AG10803 (cell line): ENCODE results near the gene TMEM132C.

ENCODE experiments used
- DNase-seq: peaks from one replicate; pipeline ENCODE4 v3.0.0; 2010; ENCODE audit warnings: low read depth
- H3K4me3 ChIP-seq: 2 replicates; pipeline ENCODE4 v1.5.1; 2011; ENCODE audit warnings: mild to moderate bottlenecking, low read length, control low read depth
- CTCF ChIP-seq: conservative IDR thresholded peaks from 2 replicates; pipeline ENCODE4 v1.5.1; 2011; ENCODE audit warnings: mild to moderate bottlenecking, low read length, control low read depth, inconsistent platforms

TMEM132C gene

GRCh38 chr12:128313931-128314330 is 47.0 kb downstream of the TMEM132C start:
- no peak overlapping the region for H3K4me3 ChIP-seq
- TF ChIP-seq CTCF: no peak
- no peak for DNase-seq

DNA sequence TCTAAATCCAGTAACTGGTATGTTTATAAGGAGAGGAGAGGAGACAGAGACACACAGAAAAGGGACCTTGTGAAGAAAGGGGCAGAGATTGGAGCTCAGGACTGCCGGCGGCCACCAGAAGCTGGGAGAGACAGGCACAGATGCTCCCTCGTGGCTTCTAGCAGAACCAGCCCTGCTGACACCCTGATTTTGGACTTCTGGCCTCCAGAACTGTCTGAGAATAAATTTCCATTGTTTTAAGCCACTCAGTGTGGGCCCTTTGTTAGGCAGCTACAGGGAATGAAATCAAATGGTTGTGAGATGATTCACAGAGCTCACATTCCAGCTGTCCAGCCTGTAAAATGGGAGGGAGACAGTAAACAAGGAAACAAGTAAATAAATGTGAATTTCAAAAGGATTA is 47.6 kb downstream of the TMEM132C start:
- no peak for DNase-seq

GRCh38 chr12:128316078-128316477 is 49.1 kb downstream of the TMEM132C start:
- no peak overlapping the region for H3K4me3 ChIP-seq
- no peak for DNase-seq
- TF ChIP-seq CTCF: no peak

More for the DNA sequence above, 47.6 kb downstream of the TMEM132C start:
- no peak overlapping the region for H3K4me3 ChIP-seq
- TF ChIP-seq CTCF: no peak

GRCh38 chr12:128316973-128317526 is 50.1 kb downstream of the TMEM132C start:
- no peak overlapping the region for H3K4me3 ChIP-seq
- no peak for DNase-seq
- no peak for TF ChIP-seq CTCF

DNA sequence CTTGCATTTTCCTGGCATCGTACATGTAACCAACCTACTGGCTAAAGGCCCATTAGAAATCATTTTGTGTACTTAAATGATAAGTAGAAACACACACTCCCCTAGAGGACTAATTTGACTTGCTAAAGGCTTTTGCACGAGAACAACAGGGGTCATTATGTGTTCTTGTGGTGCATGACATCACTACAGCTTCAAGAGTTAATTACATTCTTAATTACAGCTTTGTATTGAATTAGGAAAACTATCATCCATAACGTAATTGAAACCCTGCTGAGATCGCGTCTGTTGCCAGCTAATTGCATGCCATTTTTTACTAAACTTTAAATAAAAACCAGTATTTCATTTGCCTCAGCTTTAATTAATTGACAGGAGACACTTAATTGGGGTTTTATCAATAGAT is 51.4 kb downstream of the TMEM132C start:
- H3K4me3 ChIP-seq: no peak overlapping the region
- TF ChIP-seq CTCF: no peak
- no peak for DNase-seq

DNA sequence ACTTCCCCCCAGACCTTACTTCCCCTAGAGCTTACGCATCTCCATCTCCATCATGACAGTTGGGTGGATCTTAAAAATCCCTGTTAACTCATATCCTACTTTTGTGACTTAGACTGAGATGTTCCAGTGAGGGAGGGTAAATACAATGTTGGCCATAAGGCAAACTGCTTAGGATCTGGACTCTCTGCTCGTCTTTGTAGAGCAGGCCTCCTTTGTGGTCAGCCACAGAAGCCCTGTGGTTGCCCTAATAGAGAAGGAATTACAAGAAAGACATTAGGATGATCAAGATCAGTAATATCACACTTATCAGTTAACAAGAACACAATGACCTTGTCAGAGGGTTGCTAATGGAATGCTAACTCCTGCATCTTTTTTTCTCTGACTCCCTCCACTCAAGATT is 52.0 kb downstream of the TMEM132C start:
- DNase-seq: no peak
- no peak for TF ChIP-seq CTCF
- H3K4me3 ChIP-seq: no peak overlapping the region

DNA sequence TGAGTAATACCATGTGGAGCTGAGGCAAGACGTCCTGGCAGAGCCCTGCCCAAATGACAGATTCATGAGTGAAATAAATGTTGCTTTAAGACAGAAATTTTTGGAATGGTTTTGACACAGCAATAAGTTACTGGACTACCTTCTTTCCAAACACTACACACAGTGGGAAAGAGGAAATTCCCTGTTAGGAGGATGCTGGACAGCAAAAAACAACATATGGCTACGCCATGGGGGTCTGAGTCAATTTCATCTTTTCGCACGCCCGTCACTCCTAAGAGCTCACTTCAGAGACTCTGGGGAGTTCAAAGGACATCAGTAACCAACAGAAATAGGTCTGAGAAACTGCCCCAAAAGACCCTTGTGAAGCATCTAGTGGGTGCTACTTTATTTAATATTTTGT is 55.4 kb downstream of the TMEM132C start:
- TF ChIP-seq CTCF: no peak
- DNase-seq: no peak
- no peak overlapping the region for H3K4me3 ChIP-seq
